Fibroblast of villous mesenchyme (primary cell): ENCODE data around the gene S100A16. TPM values are rescaled to one million over a fixed set of nuclear protein-coding genes. Genes with fewer than 3 reads are reported as not detected.

Experiments used
- DNase-seq: peaks from one replicate; pipeline ENCODE4 v3.0.0-alpha.2; 2010; ENCODE audit warnings: low read depth
- H3K4me3 ChIP-seq: 2 replicates; pipeline ENCODE4 v1.5.1; 2011; ENCODE audit warnings: low read depth, mild to moderate bottlenecking, low read length
- total RNA-seq: library from RNA; depleted of rRNA; stranded (reverse); fragments of >200 nt; gene quantifications from 2 replicates; pipeline ENCODE4 v1.2.3, GENCODE V29; 2012
- TF ChIP-seq, protein P1 (sequence below): IDR thresholded peaks from 2 replicates; pipeline ENCODE4 v1.5.1; 2012; ENCODE audit warnings: low read depth, mild to moderate bottlenecking, low read length; ENCODE audit not compliant: insufficient read depth

S100A16 gene
- total RNA-seq, 1 donor = 206 TPM

DNA sequence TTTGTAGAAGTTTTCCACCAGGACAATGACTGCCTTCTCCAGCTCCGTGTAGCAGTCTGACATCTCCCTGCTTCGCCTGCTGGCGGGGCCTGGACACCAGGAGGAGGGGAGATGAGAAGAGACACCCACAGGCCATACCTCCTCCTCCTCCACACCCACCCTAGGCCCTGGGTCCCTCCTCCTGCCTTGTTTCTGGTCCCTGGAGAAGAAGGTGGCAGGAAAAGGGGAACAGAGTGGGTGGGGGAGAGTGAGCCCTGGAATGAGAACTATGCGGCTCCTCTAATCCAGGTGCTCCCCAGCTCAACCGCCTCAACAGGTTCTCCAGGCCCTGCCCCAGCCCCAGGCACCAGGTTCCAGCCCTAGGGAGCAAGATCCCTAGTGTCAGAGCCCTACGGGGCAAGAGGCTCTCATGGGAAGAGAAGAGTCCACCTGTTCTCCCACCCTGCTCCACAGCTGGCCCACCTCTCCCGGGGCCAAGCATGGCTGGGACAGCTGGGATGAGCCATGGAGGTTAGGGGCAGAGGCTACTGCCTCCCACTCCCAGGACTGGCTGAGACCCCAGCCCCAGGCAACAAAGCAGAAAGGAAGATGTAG, 4.8 kb downstream of the S100A16 start:
- TF ChIP-seq, protein P1, sequence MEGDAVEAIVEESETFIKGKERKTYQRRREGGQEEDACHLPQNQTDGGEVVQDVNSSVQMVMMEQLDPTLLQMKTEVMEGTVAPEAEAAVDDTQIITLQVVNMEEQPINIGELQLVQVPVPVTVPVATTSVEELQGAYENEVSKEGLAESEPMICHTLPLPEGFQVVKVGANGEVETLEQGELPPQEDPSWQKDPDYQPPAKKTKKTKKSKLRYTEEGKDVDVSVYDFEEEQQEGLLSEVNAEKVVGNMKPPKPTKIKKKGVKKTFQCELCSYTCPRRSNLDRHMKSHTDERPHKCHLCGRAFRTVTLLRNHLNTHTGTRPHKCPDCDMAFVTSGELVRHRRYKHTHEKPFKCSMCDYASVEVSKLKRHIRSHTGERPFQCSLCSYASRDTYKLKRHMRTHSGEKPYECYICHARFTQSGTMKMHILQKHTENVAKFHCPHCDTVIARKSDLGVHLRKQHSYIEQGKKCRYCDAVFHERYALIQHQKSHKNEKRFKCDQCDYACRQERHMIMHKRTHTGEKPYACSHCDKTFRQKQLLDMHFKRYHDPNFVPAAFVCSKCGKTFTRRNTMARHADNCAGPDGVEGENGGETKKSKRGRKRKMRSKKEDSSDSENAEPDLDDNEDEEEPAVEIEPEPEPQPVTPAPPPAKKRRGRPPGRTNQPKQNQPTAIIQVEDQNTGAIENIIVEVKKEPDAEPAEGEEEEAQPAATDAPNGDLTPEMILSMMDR = no peak
- peak overlapping the region; percentile 29 for H3K4me3 ChIP-seq
- no peak for DNase-seq

DNA sequence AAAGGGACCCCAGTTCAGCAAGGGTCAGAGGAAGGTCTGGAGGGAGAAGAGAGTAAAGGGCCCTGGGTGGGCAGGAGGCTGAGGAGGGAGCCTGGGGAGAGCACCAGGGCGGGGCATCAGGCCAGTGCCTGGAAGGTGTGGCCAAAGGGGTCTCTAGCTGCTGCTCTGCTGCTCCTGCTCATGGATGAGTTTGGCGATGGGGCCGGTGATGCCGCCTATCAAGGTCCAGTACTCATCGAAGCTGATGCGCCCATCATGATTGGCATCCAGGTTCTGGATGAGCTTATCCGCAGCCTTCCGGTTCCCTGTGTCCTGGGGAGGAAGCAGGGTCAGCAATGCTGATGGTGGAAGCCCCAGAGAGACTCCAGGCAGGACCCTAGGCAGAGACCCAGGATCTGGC, 5.6 kb downstream of the S100A16 start:
- TF ChIP-seq, protein P1 = no peak
- H3K4me3 ChIP-seq = no peak overlapping the region
- no peak for DNase-seq

DNA sequence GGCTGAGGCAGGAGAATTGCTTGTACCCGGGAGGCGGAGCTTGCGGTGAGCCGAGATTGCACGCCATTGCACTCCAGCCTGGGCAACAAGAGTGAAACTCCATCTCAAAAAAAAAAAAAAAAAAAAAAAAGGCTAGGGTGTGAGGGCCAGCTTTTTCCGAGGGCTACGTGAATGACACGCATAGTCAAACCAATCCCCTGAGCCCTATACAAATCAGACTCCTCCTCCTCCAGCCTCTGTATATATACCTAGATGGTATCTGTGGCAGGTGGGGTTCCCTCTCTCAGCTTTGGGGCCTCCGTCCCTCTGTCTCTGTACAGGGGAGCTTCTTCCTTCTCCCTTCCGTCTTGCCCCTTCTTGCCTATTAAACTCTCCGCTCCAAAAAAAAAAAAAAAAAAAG, 6.7 kb downstream of the S100A16 start:
- TF ChIP-seq, protein P1 = no peak
- DNase-seq = no peak

DNA sequence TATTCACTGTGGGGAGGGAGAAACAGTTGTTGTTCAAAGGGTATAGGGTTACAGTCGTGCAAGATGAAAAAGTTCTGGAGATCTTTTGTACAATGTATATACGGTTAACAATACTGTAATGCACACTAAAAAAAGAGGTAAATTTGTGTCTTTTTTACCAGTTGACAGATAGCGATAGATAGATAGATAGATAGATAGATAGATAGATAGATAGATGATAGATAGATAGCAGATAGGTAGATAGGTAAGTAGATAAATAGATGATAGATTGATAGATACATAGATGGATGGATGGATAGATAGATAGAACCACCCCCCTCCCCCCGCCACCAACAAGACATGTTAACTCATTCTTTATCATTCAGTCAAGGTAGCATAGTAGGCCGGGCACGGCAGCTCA, 10.2 kb downstream of the S100A16 start:
- TF ChIP-seq, protein P1 = no peak
- no peak for DNase-seq

More for the DNA sequence above, 6.7 kb downstream of the S100A16 start:
- H3K4me3 ChIP-seq = no peak overlapping the region

DNA sequence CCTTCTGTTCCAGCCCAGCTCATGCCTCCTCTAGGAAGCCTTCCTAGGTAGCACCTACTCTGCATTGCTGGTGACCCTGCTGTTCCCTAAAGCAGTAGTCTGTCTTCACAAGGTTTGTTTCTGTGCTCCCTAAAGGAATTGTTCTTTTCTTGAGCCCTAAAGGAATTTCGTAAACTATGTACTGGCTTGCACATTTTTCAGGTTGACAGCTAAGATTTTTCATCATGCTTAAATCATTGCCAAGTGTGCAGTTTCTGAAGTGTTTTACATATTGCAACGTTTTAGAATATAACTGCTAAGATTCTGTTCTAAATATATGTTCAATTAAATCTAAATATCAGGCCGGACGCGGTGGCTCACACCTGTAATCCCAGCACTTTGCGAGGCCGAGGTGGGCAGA, 13.1 kb downstream of the S100A16 start:
- TF ChIP-seq, protein P1 = no peak
- no peak for DNase-seq
- no peak overlapping the region for H3K4me3 ChIP-seq

More for the DNA sequence above, 10.2 kb downstream of the S100A16 start:
- H3K4me3 ChIP-seq = no peak overlapping the region

DNA sequence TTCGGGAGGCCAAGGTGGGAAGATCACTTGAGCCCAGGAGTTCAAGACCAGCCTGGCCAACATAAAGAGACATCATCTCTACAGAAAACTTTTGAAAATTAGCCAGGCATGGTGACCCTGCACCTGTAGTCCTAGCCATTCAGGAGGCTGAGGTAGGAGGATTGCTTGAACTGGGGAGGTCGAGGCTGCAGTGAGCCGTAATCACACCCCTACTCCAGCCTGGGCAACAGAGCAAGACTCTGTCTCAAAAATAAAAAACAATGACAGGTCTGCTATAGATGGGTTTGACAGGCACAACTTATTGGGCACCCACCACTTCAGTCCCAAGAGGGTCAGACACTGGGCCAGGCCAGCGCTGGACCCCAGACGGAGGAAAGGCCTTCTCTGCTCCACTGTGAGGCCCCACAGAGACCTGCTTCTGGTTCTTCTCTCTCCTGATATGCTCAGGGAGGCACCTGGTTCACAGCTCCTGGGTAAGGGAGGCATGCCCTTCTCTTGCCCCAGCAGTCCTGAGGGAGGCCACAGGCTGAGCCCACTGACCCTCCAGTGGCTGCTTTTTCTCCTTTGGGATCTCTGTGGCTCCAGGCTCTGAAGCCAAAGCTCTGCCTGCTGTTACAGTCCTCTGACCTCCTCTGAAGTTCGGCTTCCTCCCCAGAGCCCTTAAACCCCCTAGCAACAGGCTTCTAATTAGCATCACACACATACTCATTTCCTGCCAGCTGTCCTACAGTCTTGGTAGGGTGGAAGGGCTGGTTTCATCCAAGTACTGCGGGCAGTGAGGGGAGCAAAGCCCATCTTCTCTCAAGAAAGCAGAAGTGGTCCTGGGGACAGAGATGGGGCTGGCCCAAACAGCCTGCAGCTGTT, 14.4 kb downstream of the S100A16 start:
- TF ChIP-seq, protein P1 = no peak
- H3K4me3 ChIP-seq = no peak overlapping the region
- peak; percentile 60 for DNase-seq

DNA sequence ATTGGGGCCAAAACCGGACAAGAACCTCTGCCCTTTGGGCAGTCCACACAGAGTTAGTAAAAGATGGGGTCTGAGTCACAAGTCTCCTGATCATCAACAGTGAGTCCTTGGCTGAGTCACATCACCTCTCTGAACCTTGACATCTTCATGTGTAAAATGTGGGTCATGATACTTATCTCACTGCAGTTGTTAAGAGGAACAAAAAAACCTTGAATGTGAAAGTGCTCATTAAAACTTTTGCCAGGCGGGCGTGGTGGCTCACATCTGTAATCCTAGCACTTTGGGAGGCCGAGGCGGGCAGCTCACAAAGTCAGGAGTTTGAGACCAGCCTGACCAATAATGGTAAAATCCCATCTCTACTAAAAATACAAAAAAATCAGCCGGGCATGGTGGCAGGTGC, 15.7 kb downstream of the S100A16 start:
- TF ChIP-seq, protein P1 = no peak
- no peak overlapping the region for H3K4me3 ChIP-seq
- DNase-seq = peak; percentile 77
